HG02884 (cell line): ENCODE data around the gene B4GALNT4.
"Not testable (repeated sequence)": the region's sequence is repeated elsewhere in the genome, so short reads cannot be mapped to it uniquely, and the experiment has no call there.

Experiments used
- ATAC-seq: cut with Tn5 transposase; IDR thresholded peaks from one replicate; pipeline ENCODE4 v1.9.1; 2021; ENCODE audit warnings: mild to moderate bottlenecking, moderate library complexity; ENCODE audit not compliant: unreplicated experiment

The B4GALNT4 gene

GRCh38 chr11:405954-406795 is 36.9 kb downstream of the B4GALNT4 start:
- ATAC-seq, result no peak

- peak; percentile 78 for ATAC-seq
These were observed 37.7 kb downstream of the B4GALNT4 start for GRCh38 chr11:406796-407650.

DNA sequence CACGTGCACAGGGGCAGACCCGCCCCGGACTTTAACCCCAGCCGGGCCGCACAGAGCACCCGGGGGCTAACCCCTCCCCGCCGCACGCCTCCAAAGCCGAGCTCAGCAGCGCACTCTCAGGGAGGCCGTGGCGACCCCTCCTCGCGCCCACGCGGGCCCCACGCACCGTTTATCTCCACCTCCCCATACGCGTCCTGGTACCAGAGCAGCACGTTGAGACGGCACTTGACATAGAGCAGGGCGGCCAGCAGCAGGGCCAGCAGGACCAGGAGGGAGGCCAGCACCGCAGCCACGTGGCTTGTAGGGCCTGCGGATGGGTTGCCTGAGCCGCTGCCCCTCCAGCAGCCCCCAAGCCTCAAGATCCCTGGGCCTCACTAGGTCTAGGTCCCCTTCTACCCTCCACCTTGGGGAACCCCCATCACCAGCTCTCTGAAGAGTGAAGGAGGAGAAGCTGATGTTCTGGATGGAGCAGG is 38.4 kb downstream of the B4GALNT4 start:
- no peak for ATAC-seq

DNA sequence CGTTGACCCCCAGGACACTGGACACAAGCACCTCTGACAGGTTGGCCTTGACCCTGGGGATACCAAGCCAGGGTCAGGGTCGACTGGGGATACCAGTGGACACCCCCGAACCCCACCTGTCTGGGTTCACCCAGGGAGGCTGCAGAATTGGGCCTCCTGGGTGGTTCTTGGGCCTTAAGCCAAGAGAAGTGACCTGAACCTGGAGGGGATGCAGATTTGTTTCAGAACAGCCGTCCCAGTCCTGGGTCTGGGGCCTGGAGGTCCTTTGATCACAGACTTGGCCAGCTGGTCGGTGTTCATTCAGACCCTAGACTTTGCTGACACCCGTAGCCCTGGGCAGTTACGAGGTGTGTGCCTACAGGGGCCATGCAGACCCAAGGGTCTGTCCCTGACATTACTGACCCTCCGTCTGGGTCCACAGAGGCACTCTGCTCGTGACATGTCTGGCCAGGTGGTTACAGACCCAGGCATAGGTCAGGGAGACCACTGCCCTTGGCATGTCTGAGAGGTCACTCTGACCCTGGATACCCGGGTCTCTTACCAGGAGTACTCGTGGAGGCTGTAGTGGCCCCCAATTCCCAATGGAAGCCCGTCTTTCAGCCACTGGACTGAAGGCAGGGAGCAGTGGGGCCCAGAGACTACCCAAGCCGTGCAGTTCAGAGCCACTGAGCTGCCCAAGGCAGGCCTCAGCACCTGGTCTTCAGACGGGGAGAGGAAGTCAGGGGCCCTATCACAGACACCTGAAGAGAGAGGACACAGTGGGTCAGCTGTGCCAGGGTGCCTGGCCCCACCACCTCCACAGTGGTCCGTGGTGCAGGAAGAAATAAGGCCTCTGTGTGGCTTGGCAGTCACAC is 39.1 kb downstream of the B4GALNT4 start:
- no peak for ATAC-seq

DNA sequence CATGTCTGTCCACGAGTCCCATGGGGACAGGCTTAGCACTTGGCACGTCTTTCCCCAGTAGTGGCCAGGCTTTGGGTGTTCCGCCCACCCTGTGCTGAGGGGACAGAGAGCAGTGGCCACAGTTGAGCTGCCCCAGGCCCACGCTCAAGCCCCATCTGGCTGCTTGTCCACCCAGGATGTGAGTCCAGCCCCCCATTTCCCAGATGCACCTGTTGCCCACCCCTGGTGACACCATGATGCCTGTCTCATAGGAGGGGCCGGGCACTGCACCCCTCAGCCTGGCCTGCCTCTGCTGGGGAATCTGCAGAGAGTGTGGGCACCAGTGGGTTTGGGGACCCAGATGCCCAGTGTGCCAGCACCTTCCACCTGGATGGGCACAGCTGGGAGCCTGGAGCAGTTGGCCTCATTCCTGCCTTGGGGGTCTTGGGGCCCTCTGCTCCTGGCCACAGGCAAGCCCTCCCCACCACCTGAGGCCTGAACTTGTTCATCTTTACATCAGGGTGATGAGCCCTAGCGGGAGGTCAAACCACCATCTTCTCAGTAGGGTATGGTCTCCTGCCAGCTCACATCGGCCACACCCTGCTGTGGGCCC is 39.8 kb downstream of the B4GALNT4 start:
- ATAC-seq, result no peak

- ATAC-seq, result no peak
These were observed 40.5 kb downstream of the B4GALNT4 start for GRCh38 chr11:409600-410483.

DNA sequence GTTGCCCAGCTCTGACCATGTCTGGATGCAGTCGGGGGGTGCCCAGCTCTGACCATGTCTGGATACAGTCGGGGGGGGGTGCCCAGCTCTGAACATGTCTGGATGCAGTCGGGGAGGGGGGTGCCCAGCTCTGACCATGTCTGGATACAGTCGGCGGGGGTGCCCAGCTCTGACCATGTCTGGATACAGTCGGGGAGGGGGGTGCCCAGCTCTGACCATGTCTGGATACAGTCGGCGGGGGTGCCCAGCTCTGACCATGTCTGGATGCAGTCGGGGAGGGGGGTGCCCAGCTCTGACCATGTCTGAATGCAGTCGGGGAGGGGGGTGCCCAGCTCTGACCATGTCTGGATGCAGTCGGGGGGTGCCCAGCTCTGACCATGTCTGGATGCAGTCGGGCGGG is 41.4 kb downstream of the B4GALNT4 start:
- not testable (repeated sequence) for ATAC-seq

GRCh38 chr11:411520-411919 is 42.2 kb downstream of the B4GALNT4 start:
- not testable (repeated sequence) for ATAC-seq

DNA sequence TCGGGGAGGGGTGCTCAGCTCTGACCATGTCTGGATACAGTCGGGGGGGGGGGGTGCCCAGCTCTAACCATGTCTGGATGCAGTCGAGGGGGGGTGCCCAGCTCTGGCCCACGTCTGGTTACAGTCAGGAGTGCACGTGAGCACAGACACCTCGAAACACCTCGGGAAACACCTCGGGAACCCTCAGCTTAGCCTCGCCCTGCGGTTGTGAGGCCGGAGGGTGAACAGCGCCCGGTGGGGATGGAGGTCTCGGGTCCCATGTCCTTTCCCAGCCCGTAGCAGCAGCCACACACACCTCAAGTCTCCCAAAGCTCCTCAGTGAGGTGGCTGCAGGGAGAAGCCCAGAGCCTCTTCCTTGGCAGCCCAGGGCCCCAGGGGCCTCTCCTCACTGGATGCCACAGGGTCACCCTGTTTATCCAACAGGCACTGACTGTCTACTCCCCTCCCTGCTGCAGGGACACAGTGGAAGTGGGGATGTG is 43.4 kb downstream of the B4GALNT4 start:
- no peak for ATAC-seq

DNA sequence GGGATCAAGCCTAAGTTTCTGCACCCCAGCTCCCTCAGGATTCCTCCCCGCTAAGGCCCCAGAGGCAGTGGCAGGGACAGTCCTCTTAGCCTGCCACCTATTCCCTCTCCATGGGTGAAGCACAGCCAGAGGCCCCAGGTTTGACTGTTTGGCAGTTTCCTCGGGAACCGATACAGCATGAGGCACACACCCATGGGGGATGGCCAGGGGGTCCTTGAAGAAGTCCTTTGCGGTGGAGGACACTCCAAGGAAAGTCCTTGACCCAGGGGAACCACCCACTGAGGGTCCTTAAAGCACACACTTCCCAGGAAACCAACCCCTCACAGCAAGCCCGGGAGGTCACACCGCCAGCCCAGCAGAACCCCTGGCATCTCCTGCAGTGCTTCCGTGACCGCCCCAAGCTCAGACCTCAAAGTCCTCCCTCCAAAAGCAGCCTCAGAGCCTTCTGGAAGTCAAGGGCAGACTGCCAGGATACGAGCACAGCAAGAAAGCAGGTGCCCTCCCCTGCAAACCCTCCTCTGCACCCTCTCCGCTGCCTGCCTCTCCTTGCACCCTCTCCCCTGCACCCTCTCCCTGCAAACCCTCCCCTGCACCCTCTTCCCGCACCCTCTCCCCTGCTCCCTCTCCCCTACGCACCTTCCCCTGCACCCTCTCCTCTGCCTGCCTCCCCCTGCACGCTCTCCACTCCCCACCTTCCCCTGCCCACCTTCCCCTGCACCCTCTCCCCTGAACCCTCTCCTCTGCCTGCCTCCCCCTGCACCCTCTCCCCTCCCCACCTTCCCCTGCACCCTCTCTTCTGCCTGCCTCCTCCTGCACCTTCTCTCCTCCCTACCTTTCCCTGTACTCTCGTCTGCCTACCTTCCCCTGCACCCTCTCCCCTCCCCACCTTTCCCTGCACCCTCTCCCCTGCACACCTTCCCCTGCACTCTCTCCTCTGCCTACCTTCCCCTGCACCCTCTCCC is 44.1 kb downstream of the B4GALNT4 start:
- no peak for ATAC-seq

GRCh38 chr11:414318-414857 is 45.1 kb downstream of the B4GALNT4 start:
- ATAC-seq, result no peak

DNA sequence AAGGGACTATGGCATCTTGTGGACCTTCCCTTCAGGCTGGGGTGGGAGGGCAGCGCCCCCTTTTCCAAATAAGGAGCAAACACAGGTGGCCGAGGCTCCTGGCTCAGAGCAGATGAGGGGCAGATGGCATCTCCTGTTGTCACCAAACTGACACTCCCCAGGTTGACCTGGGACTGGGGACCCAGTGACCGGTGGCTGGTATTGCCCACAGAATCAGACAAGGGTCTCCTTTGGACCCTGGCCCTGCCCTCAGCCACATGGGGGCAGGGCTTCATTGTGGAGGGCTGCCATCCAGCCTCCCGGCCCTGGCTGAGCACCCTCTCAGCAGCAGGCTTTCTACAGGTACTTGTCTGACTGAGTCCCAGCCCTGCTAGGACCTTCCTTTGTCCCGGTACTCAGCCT is 46.3 kb downstream of the B4GALNT4 start:
- no peak for ATAC-seq

- no peak for ATAC-seq
These were observed 46.9 kb downstream of the B4GALNT4 start for GRCh38 chr11:416051-416756.

DNA sequence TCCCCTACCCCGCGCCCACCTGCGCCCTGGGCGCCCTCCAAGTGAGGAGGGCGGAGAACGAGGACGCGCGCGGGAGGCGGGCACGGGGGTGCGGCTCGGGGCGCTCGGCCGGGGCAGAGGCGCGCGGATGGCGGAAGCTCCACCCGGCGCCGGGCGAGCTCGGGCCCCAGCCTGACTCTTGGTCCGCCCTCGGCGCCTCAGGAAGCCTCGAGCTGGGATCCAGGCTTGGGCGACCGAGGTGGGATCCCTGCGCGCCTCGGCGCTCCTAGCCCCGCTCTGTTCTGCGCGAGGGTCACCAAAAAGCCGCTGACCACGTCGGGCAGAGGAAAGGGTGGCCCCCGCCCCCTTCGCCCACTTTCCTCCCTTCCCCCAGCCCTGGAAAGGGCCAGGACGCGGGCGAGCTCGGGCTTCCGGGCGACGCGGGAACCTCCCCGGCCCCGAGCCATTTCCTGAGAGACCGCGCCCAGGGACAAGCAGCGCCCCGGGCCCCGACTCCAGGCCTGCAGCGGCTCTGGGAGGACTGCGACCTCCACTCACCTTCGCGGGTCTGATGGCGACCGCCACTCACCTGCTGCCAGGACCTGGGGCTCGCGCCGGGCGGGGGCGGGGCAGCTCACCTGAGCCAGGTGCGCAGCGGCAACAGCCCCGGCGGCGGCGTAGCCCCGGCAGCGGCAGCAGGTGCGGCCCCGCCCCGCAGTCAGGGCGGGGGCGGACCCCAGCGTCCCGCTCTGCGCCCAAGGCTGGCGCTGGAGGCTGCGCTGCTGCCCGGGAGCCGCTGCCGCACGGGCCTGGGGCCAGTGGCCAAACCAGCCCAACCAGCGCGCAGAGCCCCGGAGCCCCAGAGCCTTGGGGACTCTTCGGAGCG is 47.7 kb downstream of the B4GALNT4 start:
- ATAC-seq, result no peak

GRCh38 chr11:417652-418342 is 48.5 kb downstream of the B4GALNT4 start:
- ATAC-seq, result no peak
